ENCODE measurements around the gene PRSS22.

The PRSS22 gene

DNA sequence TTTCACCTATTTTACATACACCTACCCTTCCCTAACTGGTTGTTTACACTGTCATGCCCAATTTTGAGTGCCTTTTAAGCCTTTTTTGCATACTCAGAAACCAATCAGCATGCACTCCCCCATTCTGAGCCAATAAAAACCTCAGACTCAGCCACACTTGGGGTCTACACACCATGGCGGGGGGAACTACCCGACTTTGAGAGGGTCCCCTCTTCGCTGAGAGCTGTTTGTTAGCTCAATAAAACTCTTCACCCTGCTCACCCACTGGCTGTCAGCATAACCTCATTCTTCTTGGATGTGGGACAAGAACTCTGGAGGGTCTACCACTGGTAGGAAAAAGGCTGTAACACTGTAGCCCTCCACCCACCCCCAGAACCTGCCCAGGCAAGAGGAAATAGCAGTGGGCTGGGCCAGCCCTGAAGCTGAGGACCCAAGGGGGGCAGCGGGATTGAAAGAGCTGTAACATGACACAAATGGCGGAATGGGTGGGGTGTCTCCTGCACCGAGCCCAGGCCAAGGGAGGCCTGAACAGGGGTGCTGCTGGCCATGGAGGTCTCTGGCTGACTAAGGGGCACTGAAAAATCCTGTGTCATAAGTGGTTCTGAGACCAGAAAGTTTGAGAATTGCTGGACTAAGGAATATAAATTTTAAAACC, 22.0 kb upstream of the PRSS22 start:
- DNase-seq, result no peak

GRCh38 chr16:2874912-2875362, 17.0 kb upstream of the PRSS22 start:
- DNase-seq, result peak; percentile 92

- DNase-seq, result no peak
Measured at GRCh38 chr16:2874032-2874911, 16.3 kb upstream of the PRSS22 start.

GRCh38 chr16:2871926-2872325, 14.0 kb upstream of the PRSS22 start:
- DNase-seq, result no peak

- DNase-seq, result peak; percentile 94
Measured at GRCh38 chr16:2867987-2868789, 10.2 kb upstream of the PRSS22 start.

DNA sequence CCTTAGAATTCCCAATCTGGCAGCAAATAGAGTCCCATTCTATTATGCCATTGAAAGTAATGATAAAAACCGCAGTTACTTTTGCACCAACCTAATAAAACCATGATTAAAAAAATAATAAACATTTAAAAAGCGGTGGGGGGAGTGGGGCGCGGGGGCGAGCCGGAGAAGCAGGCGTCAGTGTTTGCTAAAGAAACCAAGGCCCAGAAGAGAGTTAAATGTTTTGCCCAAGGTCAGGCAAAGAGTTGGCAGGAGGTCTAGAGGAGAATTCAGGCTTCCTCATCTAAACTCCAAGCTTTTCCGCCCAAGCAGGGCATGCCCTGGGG, 9.7 kb upstream of the PRSS22 start:
- no peak for DNase-seq

- no peak for DNase-seq
Measured at GRCh38 chr16:2866431-2866830, 8.5 kb upstream of the PRSS22 start.

GRCh38 chr16:2865651-2866050, 7.7 kb upstream of the PRSS22 start:
- no peak for DNase-seq

DNA sequence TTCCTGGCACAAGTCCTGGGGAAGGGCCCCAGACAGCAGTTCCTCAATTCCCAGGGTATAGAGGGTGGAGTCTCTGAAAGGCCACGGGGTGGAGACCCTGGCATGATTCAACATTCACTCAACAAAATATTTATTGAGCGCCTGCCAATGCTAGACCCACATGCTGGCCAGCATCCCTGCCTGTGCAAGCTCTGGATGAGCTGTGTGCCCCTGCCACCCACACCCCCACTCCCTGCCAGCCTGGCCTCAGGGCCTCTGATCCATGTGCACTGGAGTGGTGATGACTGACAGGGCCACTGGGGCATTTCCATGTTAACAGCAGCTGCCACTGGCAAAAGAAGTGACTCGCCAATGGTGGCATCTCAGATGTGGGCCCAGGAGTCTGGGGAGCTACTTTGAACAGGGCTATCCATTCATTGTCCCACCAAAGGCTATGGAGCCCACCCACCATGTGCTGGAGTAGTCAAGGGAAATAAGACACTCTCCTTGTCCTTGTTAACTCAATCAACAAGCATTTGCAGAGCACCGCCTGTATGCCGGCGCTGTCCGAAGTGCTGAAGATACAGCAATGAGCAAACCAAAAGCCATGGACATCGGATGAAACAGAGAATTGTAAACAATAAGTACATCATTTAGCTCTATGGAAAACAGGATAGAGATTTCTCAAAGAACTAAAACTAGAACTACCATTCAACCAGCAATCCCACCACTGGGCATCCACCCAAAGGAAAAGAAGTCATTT, 3.0 kb upstream of the PRSS22 start:
- DNase-seq, result peak; percentile 50

DNA sequence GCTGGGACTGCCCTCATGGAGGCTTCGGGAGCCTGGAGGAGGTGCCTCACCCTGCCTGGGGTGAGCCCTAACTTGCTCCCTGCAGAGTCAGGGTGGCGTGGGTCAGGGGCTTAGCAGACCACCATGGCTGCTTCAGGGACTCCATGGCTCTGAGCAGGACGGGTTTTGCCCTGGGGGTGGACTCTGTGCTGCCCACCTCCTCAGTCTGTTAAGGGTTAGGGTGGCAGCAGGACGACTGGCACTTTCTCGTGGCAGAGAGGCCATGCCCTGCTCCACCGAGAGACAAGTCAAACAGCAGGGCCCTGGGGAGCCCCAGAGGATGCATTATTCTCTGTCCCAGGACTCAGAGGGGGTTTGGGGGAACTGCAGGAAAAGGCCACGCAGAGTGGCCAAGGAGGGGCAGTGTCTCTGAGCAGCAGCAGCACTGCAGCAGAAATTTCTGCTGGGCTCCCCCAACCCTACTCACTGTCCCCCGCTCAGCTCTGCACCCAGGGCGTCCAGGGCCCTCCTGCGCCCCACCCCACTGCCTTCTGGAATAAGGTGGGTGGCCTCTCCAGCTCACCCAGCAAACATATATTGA, 1.8 kb upstream of the PRSS22 start:
- no peak for DNase-seq

GRCh38 chr16:2858245-2859025, 465 bp upstream of the PRSS22 start:
- peak; percentile 76 for DNase-seq

- DNase-seq, result no peak
Measured at GRCh38 chr16:2856686-2857450, 1.1 kb downstream of the PRSS22 start.

DNA sequence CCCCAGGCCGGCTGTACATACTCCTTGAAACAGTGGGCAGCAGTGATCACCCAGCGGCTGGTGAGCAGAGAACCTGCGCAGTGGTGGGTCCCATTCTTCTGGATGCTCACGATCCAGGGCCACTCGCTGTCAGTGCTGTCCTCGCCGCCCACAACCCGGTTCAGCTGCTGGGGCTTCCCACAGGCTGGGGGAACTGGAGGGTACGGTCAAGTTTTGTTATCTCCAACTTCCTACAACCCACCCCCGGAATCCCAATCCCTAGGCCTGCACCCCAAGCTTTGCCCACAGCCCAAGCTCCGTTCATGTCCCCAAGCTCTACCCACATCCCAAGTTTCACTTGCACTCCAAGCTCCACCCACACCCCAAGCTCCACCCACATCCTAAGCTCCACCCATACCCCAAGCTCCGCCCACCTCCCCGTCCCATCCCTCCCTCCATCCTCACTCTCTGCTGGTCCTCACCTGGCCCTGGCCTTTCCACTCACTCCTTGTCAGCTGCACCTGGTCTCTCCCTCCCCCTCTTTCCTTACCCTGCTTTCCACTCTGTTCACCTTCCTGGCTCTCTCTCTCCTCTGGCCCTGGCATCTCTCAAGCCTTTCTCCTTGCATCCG, 1.8 kb downstream of the PRSS22 start:
- peak; percentile 39 for DNase-seq

GRCh38 chr16:2855536-2855935, 2.4 kb downstream of the PRSS22 start:
- DNase-seq, result no peak

GRCh38 chr16:2854700-2855309, 3.2 kb downstream of the PRSS22 start:
- no peak for DNase-seq

DNA sequence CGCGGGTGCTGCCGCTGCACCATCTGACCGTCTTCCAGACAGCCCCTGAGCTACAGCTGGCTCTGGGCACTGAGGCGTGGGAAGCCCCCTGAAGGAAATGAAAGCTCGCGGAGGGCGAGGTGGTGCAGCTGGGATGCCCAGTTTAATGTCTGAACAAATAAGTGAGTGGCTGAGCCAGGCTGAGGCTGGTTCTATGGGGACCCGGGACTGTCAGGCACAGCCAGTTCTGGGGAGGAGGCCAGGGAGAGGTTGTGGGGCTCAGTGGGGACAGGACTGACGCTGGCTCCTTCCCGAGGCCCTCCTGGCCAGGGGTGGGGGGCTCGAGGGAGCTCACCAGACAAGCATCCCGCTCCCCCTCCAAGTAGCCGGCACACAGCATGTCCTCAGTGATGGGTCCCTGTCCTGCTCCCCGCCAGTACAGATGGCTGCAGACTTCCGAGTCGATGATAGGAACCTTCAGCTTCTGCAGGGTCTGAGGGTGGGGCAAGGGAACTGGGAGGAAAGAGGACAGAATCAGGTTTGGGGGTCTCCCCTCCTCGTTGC, 4.4 kb downstream of the PRSS22 start:
- no peak for DNase-seq

DNA sequence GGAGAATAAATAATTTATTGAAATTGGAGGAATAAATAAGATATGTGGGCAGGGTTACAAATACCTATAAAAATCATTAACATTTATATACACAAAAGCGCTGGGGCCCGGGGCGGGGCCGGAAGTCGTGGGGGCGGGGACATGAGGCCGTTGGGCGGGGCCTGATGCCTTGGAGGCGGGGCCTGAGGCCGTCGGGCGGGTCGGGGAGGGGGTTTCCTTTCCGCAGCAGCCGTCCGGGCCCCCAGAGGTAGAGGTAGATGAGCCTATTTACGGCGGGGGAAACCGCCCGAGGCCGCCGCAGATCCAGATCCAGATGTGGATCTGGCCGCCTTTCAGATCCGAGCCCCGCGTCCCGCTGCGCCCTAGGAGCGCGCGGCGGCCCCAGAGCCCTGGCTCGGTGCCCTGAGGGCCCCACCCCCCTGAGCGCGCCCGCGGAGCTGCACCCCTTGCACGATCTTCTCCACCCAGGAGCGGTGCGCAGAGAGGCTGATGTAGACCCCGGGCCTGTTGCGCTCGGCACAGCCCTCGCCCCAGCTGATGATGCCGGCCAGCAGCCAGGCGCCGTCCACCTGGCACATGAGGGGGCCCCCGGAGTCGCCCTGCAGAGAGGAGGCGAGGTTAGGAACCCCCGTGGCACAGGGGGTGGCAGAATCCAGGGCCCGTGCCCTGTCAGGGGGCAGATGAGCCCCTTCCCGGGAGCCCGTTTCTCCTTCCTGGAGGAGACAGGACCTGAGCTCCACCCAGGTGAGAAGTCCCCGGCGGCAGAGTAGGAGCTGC, 5.1 kb downstream of the PRSS22 start:
- no peak for DNase-seq

- DNase-seq, result no peak
Measured at GRCh38 chr16:2852003-2852730, 5.8 kb downstream of the PRSS22 start.

Data from RPMI8226 (cell line).